ENCODE data around the gene USPL1. TPM values are rescaled to one million over a fixed set of nuclear protein-coding genes. Genes with fewer than 3 reads are reported as not detected.

The USPL1 gene
- total RNA-seq, 1 experiment from 2014 or later = 6.0 TPM

DNA sequence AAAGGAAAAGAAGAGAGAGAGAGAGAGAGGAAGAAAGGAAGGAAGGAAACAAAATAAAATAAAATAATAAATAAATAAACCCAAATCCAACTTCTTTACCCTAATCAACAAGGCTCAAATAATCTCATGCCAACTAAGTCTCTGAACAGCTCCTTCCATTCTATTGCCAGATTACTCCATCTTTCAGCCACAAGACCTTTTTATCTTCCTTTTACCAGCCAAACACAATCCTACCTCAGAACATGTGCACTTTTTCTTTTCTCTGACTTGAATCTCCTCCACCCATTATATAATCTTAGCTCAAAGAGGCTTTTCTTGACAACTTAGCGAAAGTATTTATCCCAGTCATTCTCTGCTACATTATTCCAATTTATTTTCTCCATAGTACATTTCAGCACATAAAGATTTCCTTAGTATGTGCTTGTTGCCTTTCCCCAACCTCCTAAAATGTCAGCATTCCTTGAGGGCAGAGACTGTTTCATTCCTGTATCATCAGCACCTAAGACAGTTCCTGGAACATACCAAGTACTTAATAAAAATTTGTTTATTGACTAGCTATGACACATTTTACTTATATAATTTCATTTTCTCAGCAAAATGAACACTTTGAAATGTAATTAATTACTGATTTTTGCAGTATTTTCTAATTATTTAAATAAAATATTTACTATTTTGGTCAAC, 33.5 kb upstream of the USPL1 start:
- Histone ChIP-seq H3K4me3 (ENCODE audit: low read length) (no peak overlapping the region), H3K27ac (ENCODE audit: low read length) (no peak overlapping the region), H3K9ac (ENCODE audit: low read length) (no peak overlapping the region), H3F3A (ENCODE audit: low read length, unreplicated experiment) (no peaks in the 10 kb centered on the region), H4K20me1 (ENCODE audit: low read length) (no peaks in the 10 kb centered on the region), H3K4me1 (ENCODE audit: insufficient read depth, low read length) (peaks cover 41% of the 10 kb centered on the region), H3K9me3 (ENCODE audit: low read length) (no peaks in the 10 kb centered on the region), H3K36me3 (ENCODE audit: low read depth, low read length) (no peaks in the 10 kb centered on the region), H3K9me2 (replicated peaks; ENCODE audit: low read length) (no peaks in the 10 kb centered on the region), H3K27me3 (ENCODE audit: low read length) (no peaks in the 10 kb centered on the region), H2AFZ (ENCODE audit: low read length) (no peak overlapping the region), H3K4me2 (ENCODE audit: low read length) (no peak overlapping the region), H3K79me2 (ENCODE audit: low read length) (no peaks in the 10 kb centered on the region)
- intact Hi-C loops (cut with micrococcal nuclease) = no loop called here
- ChIA-PET POLR2A (ENCODE audit: unreplicated experiment) (no interaction called here), CTCF (no interaction called here)
- no peak for TF ChIP-seq CTCF (conservative IDR thresholded peaks at IDR 0.05; ENCODE audit: low read depth, low read length)
- TF ChIP-seq EZH2phosphoT487 (IDR thresholded peaks at IDR 0.05; ENCODE audit: borderline replicate concordance, low read length) = no peak
- DNase-seq = no peak
- no TSS peak for BruUV-seq (replicated peaks)
- ATAC-seq = no peak

DNA sequence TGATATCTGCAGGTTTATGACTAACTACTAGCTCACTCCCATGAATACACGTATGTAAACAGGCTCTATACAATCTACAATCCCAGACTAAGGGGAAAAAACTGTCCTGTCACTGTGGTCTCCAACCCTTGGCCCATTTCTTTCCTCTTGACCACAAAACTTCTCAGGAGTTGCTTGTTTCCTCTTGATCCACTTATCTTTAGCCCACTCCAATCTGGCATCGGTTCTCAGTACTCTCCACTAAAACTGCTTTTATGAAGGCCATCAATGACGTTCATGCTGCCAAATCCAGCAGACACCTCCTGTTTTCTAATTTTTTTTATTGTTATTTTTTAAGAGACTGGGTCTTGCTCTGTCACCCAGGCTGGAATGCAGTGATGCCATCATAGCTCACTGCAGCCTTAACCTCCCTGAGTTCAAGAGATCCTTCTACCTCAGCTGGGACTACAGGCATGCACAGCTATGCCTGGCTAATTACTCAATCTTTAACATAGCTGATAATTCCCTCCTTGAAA, 31.9 kb upstream of the USPL1 start:
- peak; percentile 90 for ATAC-seq
- H3K36me3 ChIP-seq (ENCODE audit: low read depth, low read length) = no peaks in the 10 kb centered on the region
- no peaks in the 10 kb centered on the region for H4K20me1 ChIP-seq (ENCODE audit: low read length)
- H3K4me1 ChIP-seq (ENCODE audit: insufficient read depth, low read length) = peaks cover 37% of the 10 kb centered on the region
- H3K79me2 ChIP-seq (ENCODE audit: low read length) = no peaks in the 10 kb centered on the region
- H3K27ac ChIP-seq (ENCODE audit: low read length) = peak overlapping the region; percentile 89
- H3K9ac ChIP-seq (ENCODE audit: low read length) = peak overlapping the region; percentile 43
- peak; percentile 89 for DNase-seq
- H3K4me3 ChIP-seq (ENCODE audit: low read length) = peak overlapping the region; percentile 40; the same call in 1 of the 2 replicates
- CTCF ChIA-PET = interaction anchor here (0.7 kb wide), 2 partner anchors 33 to 199 kb away, joined by 3 to 7 read pairs; no protein-coding TSS in a partner anchor
- H3K9me3 ChIP-seq (ENCODE audit: low read length) = no peaks in the 10 kb centered on the region
- no peaks in the 10 kb centered on the region for H3F3A ChIP-seq (ENCODE audit: low read length, unreplicated experiment)
- intact Hi-C loops (cut with micrococcal nuclease) = loop anchor here (1.0 kb wide), 1 partner anchor 31 kb away; the partner anchor contains the start of gene USPL1
- peak overlapping the region; percentile 59 for H2AFZ ChIP-seq (ENCODE audit: low read length)
- TF ChIP-seq EZH2phosphoT487 (IDR thresholded peaks at IDR 0.05; ENCODE audit: borderline replicate concordance, low read length) (no peak), CTCF (conservative IDR thresholded peaks at IDR 0.05; ENCODE audit: low read depth, low read length) (no peak), EZH2 (IDR thresholded peaks at IDR 0.05; ENCODE audit: low read length, unreplicated experiment) (no peak)
- no peaks in the 10 kb centered on the region for H3K9me2 ChIP-seq (replicated peaks; ENCODE audit: low read length)
- H3K4me2 ChIP-seq (ENCODE audit: low read length) = peak overlapping the region; percentile 64
- POLR2A ChIA-PET (ENCODE audit: unreplicated experiment) = interaction anchor here (1.1 kb wide), 1 partner anchor 31 kb away, joined by 7 read pairs; no protein-coding TSS in a partner anchor
- no TSS peak for BruUV-seq (replicated peaks)
- H3K27me3 ChIP-seq (ENCODE audit: low read length) = no peaks in the 10 kb centered on the region

DNA sequence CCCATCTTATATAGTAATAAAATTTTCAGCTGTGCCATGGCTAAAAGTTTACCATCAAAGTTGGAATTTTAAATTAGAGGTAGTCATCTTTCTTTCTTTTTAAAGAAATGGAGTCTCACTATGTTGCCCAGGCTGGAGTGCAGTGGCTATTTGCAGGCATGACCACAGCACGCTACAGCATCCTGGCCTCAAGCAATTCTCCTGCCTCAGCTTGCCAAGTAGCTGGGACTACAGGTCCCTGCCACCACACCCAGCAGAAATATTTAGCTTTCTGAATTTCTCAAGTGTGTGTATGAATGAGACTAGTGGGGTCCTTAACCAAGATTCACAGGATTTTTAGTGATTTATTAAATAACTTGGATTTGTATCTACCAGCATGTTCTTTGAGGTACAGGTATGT, 30.5 kb upstream of the USPL1 start:
- ATAC-seq = no peak

More for the DNA sequence above, 30.5 kb upstream of the USPL1 start:
- Histone ChIP-seq H3K36me3 (ENCODE audit: low read depth, low read length) (no peaks in the 10 kb centered on the region), H3K9me2 (replicated peaks; ENCODE audit: low read length) (no peaks in the 10 kb centered on the region), H3K4me2 (ENCODE audit: low read length) (no peak overlapping the region), H2AFZ (ENCODE audit: low read length) (no peak overlapping the region), H3F3A (ENCODE audit: low read length, unreplicated experiment) (no peaks in the 10 kb centered on the region), H3K27ac (ENCODE audit: low read length) (no peak overlapping the region), H3K9me3 (ENCODE audit: low read length) (no peaks in the 10 kb centered on the region), H3K27me3 (ENCODE audit: low read length) (no peaks in the 10 kb centered on the region), H3K79me2 (ENCODE audit: low read length) (no peaks in the 10 kb centered on the region), H3K9ac (ENCODE audit: low read length) (no peak overlapping the region), H3K4me3 (ENCODE audit: low read length) (no peak overlapping the region), H3K4me1 (ENCODE audit: insufficient read depth, low read length) (peaks cover 26% of the 10 kb centered on the region), H4K20me1 (ENCODE audit: low read length) (no peaks in the 10 kb centered on the region)
- no TSS peak for BruUV-seq (replicated peaks)
- no peak for DNase-seq
- CTCF ChIA-PET = no interaction called here
- POLR2A ChIA-PET (ENCODE audit: unreplicated experiment) = no interaction called here
- intact Hi-C loops (cut with micrococcal nuclease) = no loop called here
- no peak for TF ChIP-seq EZH2 (IDR thresholded peaks at IDR 0.05; ENCODE audit: low read length, unreplicated experiment)
- TF ChIP-seq EZH2phosphoT487 (IDR thresholded peaks at IDR 0.05; ENCODE audit: borderline replicate concordance, low read length) = no peak
- no peak for TF ChIP-seq CTCF (conservative IDR thresholded peaks at IDR 0.05; ENCODE audit: low read depth, low read length)
